Transverse colon (tissue), 3 donors: ENCODE measurements around the gene MYO15B.

ENCODE experiments used
- EP300 ChIP-seq: sonication (generic); formaldehyde crosslinking; IDR thresholded peaks from one replicate; pipeline ENCODE4 v1.6.1; 2017; ENCODE audit warnings: antibody characterized with exemption, low read depth
- TF ChIP-seq, protein P1 (sequence below), 5 experiments: fragments of 200-600 bp in 3 of 5; fragments of 450-650 bp in 2 of 5; sonication (generic) in 3 of 5; IDR thresholded peaks; 1 replicate in 2 of 5; 2 replicates in 3 of 5; pipeline ENCODE4 v1.5.1; 2016 to 2017; ENCODE audit warnings: antibody characterized with exemption in 5 of 5, inconsistent platforms in 3 of 5, mild to moderate bottlenecking in 2 of 5, moderate library complexity in 1 of 5

DNA sequence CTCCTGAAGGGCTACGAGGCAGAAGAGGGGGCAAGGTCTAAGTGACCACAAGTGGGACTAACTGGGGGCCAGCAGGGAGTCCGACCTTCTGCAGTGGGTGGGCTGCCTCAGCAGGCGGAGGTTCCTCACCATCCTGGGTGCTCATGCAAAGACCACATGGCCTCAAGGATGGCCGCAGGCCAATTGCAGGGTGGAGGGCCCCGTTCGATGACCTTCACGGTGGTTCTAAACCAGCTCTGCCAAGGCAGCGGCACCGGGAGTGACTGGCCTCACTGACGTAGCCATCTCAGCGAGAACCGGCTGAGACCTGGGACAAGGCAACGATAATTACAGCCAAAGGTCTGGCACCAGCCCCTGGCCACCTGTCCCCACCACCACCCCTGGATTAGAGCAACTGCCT is 51.3 kb downstream of the MYO15B start:
- TF ChIP-seq, protein P1, sequence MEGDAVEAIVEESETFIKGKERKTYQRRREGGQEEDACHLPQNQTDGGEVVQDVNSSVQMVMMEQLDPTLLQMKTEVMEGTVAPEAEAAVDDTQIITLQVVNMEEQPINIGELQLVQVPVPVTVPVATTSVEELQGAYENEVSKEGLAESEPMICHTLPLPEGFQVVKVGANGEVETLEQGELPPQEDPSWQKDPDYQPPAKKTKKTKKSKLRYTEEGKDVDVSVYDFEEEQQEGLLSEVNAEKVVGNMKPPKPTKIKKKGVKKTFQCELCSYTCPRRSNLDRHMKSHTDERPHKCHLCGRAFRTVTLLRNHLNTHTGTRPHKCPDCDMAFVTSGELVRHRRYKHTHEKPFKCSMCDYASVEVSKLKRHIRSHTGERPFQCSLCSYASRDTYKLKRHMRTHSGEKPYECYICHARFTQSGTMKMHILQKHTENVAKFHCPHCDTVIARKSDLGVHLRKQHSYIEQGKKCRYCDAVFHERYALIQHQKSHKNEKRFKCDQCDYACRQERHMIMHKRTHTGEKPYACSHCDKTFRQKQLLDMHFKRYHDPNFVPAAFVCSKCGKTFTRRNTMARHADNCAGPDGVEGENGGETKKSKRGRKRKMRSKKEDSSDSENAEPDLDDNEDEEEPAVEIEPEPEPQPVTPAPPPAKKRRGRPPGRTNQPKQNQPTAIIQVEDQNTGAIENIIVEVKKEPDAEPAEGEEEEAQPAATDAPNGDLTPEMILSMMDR (IDR thresholded peaks at IDR 0.05), result no peak
- no peak for TF ChIP-seq EP300
